Nephron progenitor cell (in vitro differentiated cells): ENCODE results near the gene HTR7.

Source experiments
- DNase-seq: peaks from one replicate; pipeline ENCODE4 v3.0.0; 2021
- H3K27ac Mint-ChIP-seq: 2 replicates; pipeline ENCODE4 v1.8.0; 2021; ENCODE audit warnings: mild to moderate bottlenecking, moderate library complexity, mixed read lengths
- H3K27me3 Mint-ChIP-seq: 2 replicates; pipeline ENCODE4 v1.8.0; 2021; ENCODE audit warnings: mild to moderate bottlenecking, low read depth, mixed read lengths; ENCODE audit not compliant: poor library complexity
- H3K36me3 Mint-ChIP-seq: 2 replicates; pipeline ENCODE4 v1.8.0; 2021; ENCODE audit warnings: low read depth, mixed read lengths
- H3K4me1 Mint-ChIP-seq: 2 replicates; pipeline ENCODE4 v1.8.0; 2021; ENCODE audit warnings: mixed read lengths
- H3K4me3 Mint-ChIP-seq: 2 replicates; pipeline ENCODE4 v1.8.0; 2021; ENCODE audit warnings: mild to moderate bottlenecking, moderate library complexity, mixed read lengths
- H3K9me3 Mint-ChIP-seq: 2 replicates; pipeline ENCODE4 v1.8.0; 2021; ENCODE audit warnings: mild to moderate bottlenecking, moderate library complexity, mixed read lengths
- TF ChIP-seq, protein P1 (sequence below): fragments of 200-600 bp; sonication (generic); IDR thresholded peaks from 2 replicates; pipeline ENCODE4 v1.5.0; 2021; ENCODE audit warnings: antibody characterized with exemption

Gene HTR7

DNA sequence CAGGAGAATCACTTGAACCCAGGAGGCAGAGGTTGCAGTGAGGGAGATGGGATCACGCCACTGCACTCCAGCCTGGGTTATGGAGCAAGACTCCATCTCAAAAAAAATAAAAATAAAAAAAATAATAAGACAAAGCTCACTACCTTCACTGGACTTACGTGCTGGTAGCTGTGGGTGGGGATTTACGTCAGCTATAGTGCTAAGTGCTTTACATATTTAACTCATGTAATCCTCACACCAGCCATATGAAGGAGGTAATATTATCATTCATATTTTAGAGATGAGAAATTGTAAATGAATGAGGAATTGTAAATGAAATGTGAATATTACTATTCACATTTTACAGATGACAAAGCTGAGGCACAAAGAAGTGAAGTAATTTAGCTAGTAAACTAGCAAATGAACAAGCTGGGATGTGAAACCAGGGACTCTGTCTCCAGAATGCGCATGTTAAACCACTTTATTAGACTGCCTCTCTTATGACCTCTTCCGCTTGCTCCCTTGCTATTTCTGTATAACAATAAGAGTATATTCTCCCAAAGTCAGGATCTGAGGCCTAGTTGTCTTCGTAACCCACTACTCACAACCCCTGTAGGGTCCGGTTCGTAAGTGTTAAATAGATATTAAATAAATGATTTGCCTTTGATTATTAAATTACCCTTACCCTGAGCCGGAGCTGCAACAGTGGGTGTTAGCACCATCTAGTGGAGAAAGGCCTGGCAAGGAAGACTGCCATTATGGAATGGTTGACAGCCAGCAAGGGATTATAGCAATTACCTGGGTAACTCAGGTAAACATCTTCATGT is 70.2 kb downstream of the HTR7 start:
- H3K9me3 Mint-ChIP-seq = no peaks in the 10 kb centered on the region
- TF ChIP-seq, protein P1, sequence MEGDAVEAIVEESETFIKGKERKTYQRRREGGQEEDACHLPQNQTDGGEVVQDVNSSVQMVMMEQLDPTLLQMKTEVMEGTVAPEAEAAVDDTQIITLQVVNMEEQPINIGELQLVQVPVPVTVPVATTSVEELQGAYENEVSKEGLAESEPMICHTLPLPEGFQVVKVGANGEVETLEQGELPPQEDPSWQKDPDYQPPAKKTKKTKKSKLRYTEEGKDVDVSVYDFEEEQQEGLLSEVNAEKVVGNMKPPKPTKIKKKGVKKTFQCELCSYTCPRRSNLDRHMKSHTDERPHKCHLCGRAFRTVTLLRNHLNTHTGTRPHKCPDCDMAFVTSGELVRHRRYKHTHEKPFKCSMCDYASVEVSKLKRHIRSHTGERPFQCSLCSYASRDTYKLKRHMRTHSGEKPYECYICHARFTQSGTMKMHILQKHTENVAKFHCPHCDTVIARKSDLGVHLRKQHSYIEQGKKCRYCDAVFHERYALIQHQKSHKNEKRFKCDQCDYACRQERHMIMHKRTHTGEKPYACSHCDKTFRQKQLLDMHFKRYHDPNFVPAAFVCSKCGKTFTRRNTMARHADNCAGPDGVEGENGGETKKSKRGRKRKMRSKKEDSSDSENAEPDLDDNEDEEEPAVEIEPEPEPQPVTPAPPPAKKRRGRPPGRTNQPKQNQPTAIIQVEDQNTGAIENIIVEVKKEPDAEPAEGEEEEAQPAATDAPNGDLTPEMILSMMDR = peak; percentile 72
- no peaks in the 10 kb centered on the region for H3K4me1 Mint-ChIP-seq
- H3K36me3 Mint-ChIP-seq = no peaks in the 10 kb centered on the region
- no peaks in the 10 kb centered on the region for H3K27me3 Mint-ChIP-seq
- no peak overlapping the region for H3K27ac Mint-ChIP-seq
- H3K4me3 Mint-ChIP-seq = no peak overlapping the region
- DNase-seq = peak; percentile 38

DNA sequence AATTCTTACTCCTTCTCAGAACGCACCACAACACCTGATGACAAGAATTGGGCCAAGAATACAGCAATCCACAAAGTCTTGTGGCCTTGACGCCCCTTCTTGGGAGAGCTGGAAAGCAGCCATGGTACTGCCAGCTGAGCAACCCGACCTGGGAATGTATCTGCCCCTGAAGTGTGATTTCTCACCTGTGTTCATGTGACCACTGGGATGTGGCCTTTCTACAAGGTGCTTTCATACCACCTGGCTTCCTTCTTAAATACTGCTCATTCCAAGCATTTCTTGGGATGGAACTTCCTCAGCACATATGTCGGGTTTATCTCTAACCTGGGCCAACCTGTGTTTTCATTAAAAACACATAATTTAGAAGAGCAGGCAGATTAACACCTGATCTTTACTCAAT is 72.1 kb downstream of the HTR7 start:
- Mint-ChIP-seq H3K4me1 (no peaks in the 10 kb centered on the region), H3K36me3 (no peaks in the 10 kb centered on the region), H3K27ac (no peak overlapping the region), H3K4me3 (no peak overlapping the region), H3K27me3 (no peaks in the 10 kb centered on the region), H3K9me3 (no peaks in the 10 kb centered on the region)
- DNase-seq = no peak
- TF ChIP-seq, protein P1 = no peak

DNA sequence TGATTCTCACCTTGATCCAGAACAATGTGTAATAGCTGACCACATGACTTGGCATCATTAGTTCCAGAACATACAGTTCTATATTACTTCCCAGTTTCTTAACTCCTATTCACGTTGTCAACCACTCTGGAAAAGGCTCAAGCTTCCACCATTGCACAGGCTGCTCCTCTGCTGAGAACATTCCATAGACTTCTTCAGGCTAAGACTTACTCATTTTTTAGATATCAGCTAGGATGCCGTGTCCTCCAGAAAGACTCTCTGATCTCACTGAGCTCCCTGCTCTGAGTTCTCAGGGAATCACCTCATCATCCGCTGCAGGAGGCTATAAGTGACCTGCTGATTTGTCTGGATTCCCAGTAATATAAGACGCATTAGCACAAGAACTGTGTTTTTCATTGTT is 73.1 kb downstream of the HTR7 start:
- no peaks in the 10 kb centered on the region for H3K4me1 Mint-ChIP-seq
- no peak for DNase-seq
- H3K27ac Mint-ChIP-seq = no peak overlapping the region
- TF ChIP-seq, protein P1 = no peak
- no peaks in the 10 kb centered on the region for H3K27me3 Mint-ChIP-seq
- H3K36me3 Mint-ChIP-seq = no peaks in the 10 kb centered on the region
- H3K9me3 Mint-ChIP-seq = no peaks in the 10 kb centered on the region
- no peak overlapping the region for H3K4me3 Mint-ChIP-seq

DNA sequence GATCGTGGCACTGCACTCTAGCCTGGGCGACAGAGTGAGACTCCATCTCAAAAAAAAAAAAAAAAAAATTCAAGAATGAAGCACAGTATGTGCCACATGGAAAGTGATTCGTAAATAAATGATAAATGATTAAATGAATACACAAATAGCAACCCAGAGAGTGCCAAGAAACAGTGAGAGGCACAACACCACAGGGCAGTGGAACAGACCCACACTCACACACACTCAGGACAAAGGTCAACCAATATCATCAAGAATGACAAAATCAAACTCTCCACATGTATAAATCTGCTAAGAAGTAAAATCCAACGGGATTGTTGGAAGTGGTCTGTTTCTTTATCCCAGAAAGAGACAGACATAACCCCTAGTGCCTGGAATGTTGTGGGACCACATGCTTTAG is 77.4 kb downstream of the HTR7 start:
- Mint-ChIP-seq H3K36me3 (no peaks in the 10 kb centered on the region), H3K4me1 (no peaks in the 10 kb centered on the region), H3K4me3 (no peak overlapping the region), H3K27me3 (no peaks in the 10 kb centered on the region), H3K27ac (no peak overlapping the region), H3K9me3 (no peaks in the 10 kb centered on the region)
- TF ChIP-seq, protein P1 = no peak
- DNase-seq = no peak

DNA sequence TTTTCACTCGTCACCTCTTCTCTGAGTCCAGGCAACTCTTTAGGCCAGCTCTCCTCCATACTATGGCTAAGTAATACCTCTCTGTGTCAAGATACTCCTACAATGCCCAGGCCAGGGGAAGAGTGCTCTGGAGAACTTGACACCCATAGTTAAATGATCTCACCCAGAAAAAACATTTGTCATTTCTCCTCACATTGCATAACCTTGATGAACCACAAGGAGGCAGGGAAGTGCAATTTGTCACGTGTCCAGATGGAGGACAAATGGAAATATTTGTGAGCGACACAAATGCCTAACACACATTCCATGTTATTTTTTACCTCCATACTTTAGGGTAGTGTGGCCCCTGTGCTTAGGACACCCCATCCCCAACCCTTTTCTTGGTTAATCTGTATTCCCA is 78.3 kb downstream of the HTR7 start:
- Mint-ChIP-seq H3K27ac (no peak overlapping the region), H3K27me3 (no peaks in the 10 kb centered on the region), H3K4me3 (no peak overlapping the region), H3K9me3 (no peaks in the 10 kb centered on the region), H3K36me3 (no peaks in the 10 kb centered on the region), H3K4me1 (no peaks in the 10 kb centered on the region)
- DNase-seq = no peak
- TF ChIP-seq, protein P1 = peak; percentile 14

DNA sequence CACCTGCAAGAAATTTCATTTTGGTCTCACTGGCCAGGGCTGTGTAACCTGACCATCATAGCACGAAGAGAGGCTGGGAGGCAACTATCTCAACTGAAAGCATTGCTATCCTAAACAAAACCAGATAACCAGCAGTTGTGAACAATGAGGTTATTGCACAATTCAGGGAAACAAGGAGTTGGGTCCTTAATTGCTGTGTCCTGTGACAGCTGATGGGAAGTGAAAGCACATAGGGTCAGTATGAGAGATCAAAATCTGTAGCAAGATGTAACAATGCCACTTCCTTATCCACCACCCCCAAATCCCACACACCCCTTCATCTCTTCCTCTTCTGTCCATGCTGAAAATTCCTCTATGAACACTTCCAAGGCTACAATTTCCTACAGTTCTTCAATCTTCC is 80.2 kb downstream of the HTR7 start:
- Mint-ChIP-seq H3K4me1 (no peaks in the 10 kb centered on the region), H3K27ac (no peak overlapping the region)
- no peak for DNase-seq

More for the DNA sequence above, 80.2 kb downstream of the HTR7 start:
- H3K27me3 Mint-ChIP-seq = no peaks in the 10 kb centered on the region
- TF ChIP-seq, protein P1 = no peak
- no peaks in the 10 kb centered on the region for H3K36me3 Mint-ChIP-seq
- no peak overlapping the region for H3K4me3 Mint-ChIP-seq
- no peaks in the 10 kb centered on the region for H3K9me3 Mint-ChIP-seq
